ENCODE measurements around the gene GABRA6. TPM values are rescaled to one million over a fixed set of nuclear protein-coding genes. Genes with fewer than 3 reads are reported as not detected.
"Not testable (repeated sequence)": the region's sequence is repeated elsewhere in the genome, so short reads cannot be mapped to it uniquely, and the experiment has no call there.

The GABRA6 gene
- total RNA-seq (2014; rRNA removed; shearing (Covaris generic)), result not detected in 2 replicates

- no peak within 1 kb of the TSS for H3K4me3 ChIP-seq
- H3K4me1 ChIP-seq, result no peaks in the 10 kb centered on the region
- H3K27me3 ChIP-seq, result 0 out of 2 replicates have a peak, but pooled peaks cover 2% of the 10 kb centered on the region
- H3K9me3 ChIP-seq (replicated peaks), result no peaks in the 10 kb centered on the region
- no peak for DNase-seq
- H3K27ac ChIP-seq, result no peak within 1 kb of the TSS
- no peaks in the 10 kb centered on the region for H3K36me3 ChIP-seq
These were observed at the start of gene GABRA6 for GRCh38 chr5:161685461-161685860. TSS of gene GABRA6 (plus strand) at chr5:161685721. CDS start at chr5:161685990, 269 bp downstream.

- Histone ChIP-seq H3K9me3 (replicated peaks) (no peaks in the 10 kb centered on the region), H3K27me3 (0 out of 2 replicates have a peak, but pooled peaks cover 3% of the 10 kb centered on the region), H3K36me3 (no peaks in the 10 kb centered on the region), H3K4me1 (no peaks in the 10 kb centered on the region), H3K27ac (no peak overlapping the region), H3K4me3 (no peak overlapping the region)
- no peak for DNase-seq
These were observed 47.9 kb upstream of the GABRA6 start for GRCh38 chr5:161637591-161637990.

- H3K9me3 ChIP-seq (replicated peaks), result no peaks in the 10 kb centered on the region
- H3K27ac ChIP-seq, result no peak overlapping the region
- H3K4me3 ChIP-seq, result no peak overlapping the region
- H3K36me3 ChIP-seq, result no peaks in the 10 kb centered on the region
- no peaks in the 10 kb centered on the region for H3K4me1 ChIP-seq
- DNase-seq, result no peak
- 0 out of 2 replicates have a peak, but pooled peaks cover 3% of the 10 kb centered on the region for H3K27me3 ChIP-seq
These were observed 44.1 kb upstream of the GABRA6 start for GRCh38 chr5:161641444-161641843.

- Histone ChIP-seq H3K27me3 (no peaks in the 10 kb centered on the region), H3K4me3 (no peak overlapping the region), H3K27ac (no peak overlapping the region), H3K9me3 (replicated peaks) (no peaks in the 10 kb centered on the region), H3K4me1 (no peaks in the 10 kb centered on the region), H3K36me3 (no peaks in the 10 kb centered on the region)
- no peak for DNase-seq
These were observed 40.3 kb upstream of the GABRA6 start for GRCh38 chr5:161645264-161645663.

GRCh38 chr5:161651926-161652325, 33.6 kb upstream of the GABRA6 start:
- not testable (repeated sequence) for DNase-seq; H3K27me3 ChIP-seq; H3K27ac ChIP-seq; H3K36me3 ChIP-seq; H3K9me3 ChIP-seq (replicated peaks); H3K4me1 ChIP-seq; H3K4me3 ChIP-seq

- Histone ChIP-seq H3K27ac (no peak overlapping the region), H3K4me1 (no peaks in the 10 kb centered on the region), H3K9me3 (replicated peaks) (no peaks in the 10 kb centered on the region), H3K36me3 (no peaks in the 10 kb centered on the region), H3K27me3 (no peaks in the 10 kb centered on the region), H3K4me3 (no peak overlapping the region)
- DNase-seq, result no peak
These were observed 24.7 kb upstream of the GABRA6 start for GRCh38 chr5:161660806-161661205.

GRCh38 chr5:161663431-161663830, 22.1 kb upstream of the GABRA6 start:
- H3K9me3 ChIP-seq (replicated peaks), result no peaks in the 10 kb centered on the region
- no peak for DNase-seq
- H3K4me3 ChIP-seq, result no peak overlapping the region
- H3K27me3 ChIP-seq, result no peaks in the 10 kb centered on the region
- no peaks in the 10 kb centered on the region for H3K36me3 ChIP-seq
- no peak overlapping the region for H3K27ac ChIP-seq
- no peaks in the 10 kb centered on the region for H3K4me1 ChIP-seq

GRCh38 chr5:161676103-161676502, 9.4 kb upstream of the GABRA6 start:
- no peaks in the 10 kb centered on the region for H3K9me3 ChIP-seq (replicated peaks)
- H3K36me3 ChIP-seq, result no peaks in the 10 kb centered on the region
- no peaks in the 10 kb centered on the region for H3K27me3 ChIP-seq
- H3K4me3 ChIP-seq, result no peak overlapping the region
- no peaks in the 10 kb centered on the region for H3K4me1 ChIP-seq
- peak in 1 of 2 experiments; percentile 3 for DNase-seq
- no peak overlapping the region for H3K27ac ChIP-seq

- Histone ChIP-seq H3K4me3 (no peak overlapping the region), H3K9me3 (replicated peaks) (no peaks in the 10 kb centered on the region), H3K36me3 (no peaks in the 10 kb centered on the region), H3K27me3 (0 out of 2 replicates have a peak, but pooled peaks cover 3% of the 10 kb centered on the region), H3K4me1 (no peaks in the 10 kb centered on the region), H3K27ac (no peak overlapping the region)
- DNase-seq, result no peak
These were observed 628 bp downstream of the GABRA6 start for GRCh38 chr5:161686149-161686548.

- Histone ChIP-seq H3K36me3 (no peaks in the 10 kb centered on the region), H3K27ac (no peak overlapping the region), H3K9me3 (replicated peaks) (no peaks in the 10 kb centered on the region), H3K4me1 (no peaks in the 10 kb centered on the region), H3K27me3 (0 out of 2 replicates have a peak, but pooled peaks cover 3% of the 10 kb centered on the region), H3K4me3 (no peak overlapping the region)
- DNase-seq, result no peak
These were observed 1.4 kb downstream of the GABRA6 start for GRCh38 chr5:161686881-161687280.

GRCh38 chr5:161687316-161687715, 1.8 kb downstream of the GABRA6 start:
- no peak overlapping the region for H3K27ac ChIP-seq
- 0 out of 2 replicates have a peak, but pooled peaks cover 3% of the 10 kb centered on the region for H3K27me3 ChIP-seq
- no peaks in the 10 kb centered on the region for H3K4me1 ChIP-seq
- H3K4me3 ChIP-seq, result no peak overlapping the region
- no peaks in the 10 kb centered on the region for H3K9me3 ChIP-seq (replicated peaks)
- DNase-seq, result no peak
- no peaks in the 10 kb centered on the region for H3K36me3 ChIP-seq

GRCh38 chr5:161691911-161692310, 6.4 kb downstream of the GABRA6 start:
- Histone ChIP-seq H3K27ac (no peak overlapping the region), H3K27me3 (0 out of 2 replicates have a peak, but pooled peaks cover 3% of the 10 kb centered on the region), H3K4me3 (no peak overlapping the region), H3K9me3 (replicated peaks) (no peaks in the 10 kb centered on the region), H3K36me3 (no peaks in the 10 kb centered on the region), H3K4me1 (no peaks in the 10 kb centered on the region)
- DNase-seq, result no peak

GRCh38 chr5:161697001-161697400, 11.5 kb downstream of the GABRA6 start:
- no peaks in the 10 kb centered on the region for H3K9me3 ChIP-seq (replicated peaks)

GRCh38 chr5:161700065-161700464, 14.5 kb downstream of the GABRA6 start:
- Histone ChIP-seq H3K27ac (no peak overlapping the region), H3K4me3 (no peak overlapping the region), H3K4me1 (no peaks in the 10 kb centered on the region), H3K27me3 (no peaks in the 10 kb centered on the region), H3K36me3 (no peaks in the 10 kb centered on the region), H3K9me3 (replicated peaks) (no peaks in the 10 kb centered on the region)
- no peak for DNase-seq

More at GRCh38 chr5:161697001-161697400, 11.5 kb downstream of the GABRA6 start:
- H3K4me3 ChIP-seq, result no peak overlapping the region
- no peaks in the 10 kb centered on the region for H3K36me3 ChIP-seq
- no peaks in the 10 kb centered on the region for H3K4me1 ChIP-seq
- H3K27me3 ChIP-seq, result no peaks in the 10 kb centered on the region
- no peak overlapping the region for H3K27ac ChIP-seq
- no peak for DNase-seq

GRCh38 chr5:161703528-161703927, 18.0 kb downstream of the GABRA6 start:
- H3K4me3 ChIP-seq, result no peak overlapping the region
- no peak for DNase-seq
- H3K4me1 ChIP-seq, result no peaks in the 10 kb centered on the region
- no peaks in the 10 kb centered on the region for H3K36me3 ChIP-seq
- H3K27ac ChIP-seq, result no peak overlapping the region
- no peaks in the 10 kb centered on the region for H3K9me3 ChIP-seq (replicated peaks)
- H3K27me3 ChIP-seq, result no peaks in the 10 kb centered on the region

- DNase-seq, result no peak
- Histone ChIP-seq H3K4me3 (no peak overlapping the region), H3K27me3 (no peaks in the 10 kb centered on the region), H3K27ac (no peak overlapping the region), H3K36me3 (no peaks in the 10 kb centered on the region), H3K9me3 (replicated peaks) (no peaks in the 10 kb centered on the region), H3K4me1 (no peaks in the 10 kb centered on the region)
These were observed 21.9 kb downstream of the GABRA6 start for GRCh38 chr5:161707382-161707781.

Data from SJCRH30 (cell line).